GM12878 (cell line): ENCODE data around the gene COIL. TPM values are rescaled to one million over a fixed set of nuclear protein-coding genes. Genes with fewer than 3 reads are reported as not detected.

Source experiments
- FOS ChIP-seq: IDR thresholded peaks from 3 replicates; pipeline ENCODE4 v1.6.1; 2011; ENCODE audit warnings: borderline replicate concordance; ENCODE audit not compliant: insufficient read length; ENCODE audit errors: extremely low read depth
- GATAD2B ChIP-seq: fragments of 450-650 bp; conservative IDR thresholded peaks from 2 replicates; pipeline ENCODE4 v1.6.1; 2017; ENCODE audit warnings: low read depth, mild to moderate bottlenecking, moderate library complexity
- KAT2A ChIP-seq: conservative IDR thresholded peaks from 2 replicates; pipeline ENCODE4 v1.6.1; 2011; ENCODE audit warnings: low read depth, low read length; ENCODE audit not compliant: control insufficient read depth
- NFYB ChIP-seq: IDR thresholded peaks from 2 replicates; pipeline ENCODE4 v1.6.1; 2011; ENCODE audit warnings: low read depth, mild to moderate bottlenecking, low read length, improper control_type of control experiment, moderate library complexity; ENCODE audit not compliant: insufficient read depth
- polyA plus RNA-seq, 11 experiments: library from polyadenylated mRNA; depleted of rRNA in 4 of 11; unstranded in 6 of 11; stranded (reverse) in 5 of 11; fragments of >200 nt; fragmentation: Nextera tagmentation in 4 of 11; fragmentation: Illumina TruSeq in 1 of 11; extraction: Ambion mirVana in 4 of 11; extraction: Trizol in 1 of 11; gene quantifications; 1 replicate in 1 of 11; 2 replicates in 10 of 11; pipeline versions ENCODE4 v1.2.1 to v1.2.3, GENCODE V29; 2011 to 2016; ENCODE audit warnings: inconsistent platforms in 2 of 11, missing spikeins in 2 of 11, low read depth in 1 of 11
- total RNA-seq, 4 experiments: library from RNA; depleted of rRNA in 3 of 4; stranded (reverse); fragments of >200 nt in 3 of 4; fragmentation: Illumina TruSeq in 1 of 4; extraction: Trizol in 1 of 4; gene quantifications; 2 replicates each; pipeline versions ENCODE4 v1.2.1 to v1.2.3, GENCODE V29; 2013 to 2021
- TF ChIP-seq, protein P1 (sequence below): fragments of 450-650 bp; formaldehyde crosslinking; IDR thresholded peaks from 2 replicates; pipeline ENCODE4 v1.4.0; 2022; ENCODE audit warnings: mild to moderate bottlenecking, moderate library complexity
- TF ChIP-seq, protein P2 (sequence below): fragments of 150-350 bp; IDR thresholded peaks from 2 replicates; pipeline ENCODE4 v1.6.1; 2016; ENCODE audit warnings: low read depth, low read length
- TF ChIP-seq, protein P3 (sequence below): IDR thresholded peaks from 2 replicates; pipeline ENCODE4 v1.6.1; 2012; ENCODE audit warnings: mild to moderate bottlenecking, low read depth, low read length

COIL gene
- total and polyA plus RNA-seq, 10 of the 15 experiments (the other 5 are each of a cell fraction or from before 2014, with no cell fraction given): 13.7 to 24.3 (median 17.4) TPM

DNA sequence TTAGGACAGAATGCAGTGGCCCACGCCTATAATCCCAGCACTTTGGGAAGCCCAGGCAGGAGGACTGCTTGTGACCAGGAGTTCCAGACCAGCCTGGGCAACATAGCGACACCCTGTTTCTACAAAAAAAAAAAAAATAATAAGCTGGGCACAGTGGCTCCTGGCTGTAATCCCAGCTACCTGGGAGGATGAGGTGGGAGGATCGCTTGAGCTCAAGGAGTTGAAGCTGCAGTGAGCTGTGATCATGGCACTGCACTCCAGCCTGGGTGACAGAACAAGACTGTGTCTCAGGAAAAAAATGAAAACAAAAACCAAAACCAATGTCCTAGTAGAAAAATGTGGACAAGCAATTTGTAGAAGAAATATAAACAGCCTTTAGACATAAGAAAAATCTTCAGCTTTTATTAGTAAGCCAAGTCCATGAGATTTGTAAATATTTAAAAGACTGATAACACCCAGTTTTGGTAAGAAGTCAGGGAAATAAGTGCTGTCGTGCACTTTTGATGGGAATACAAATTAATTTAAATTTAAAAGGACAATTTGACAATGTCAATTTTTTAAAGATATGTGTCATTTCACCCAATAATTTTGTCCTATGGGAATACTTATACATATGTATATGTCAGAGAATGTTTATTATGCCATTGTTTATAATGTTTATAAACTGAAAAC is 28.2 kb upstream of the COIL start (continued):
- TF ChIP-seq, protein P1, sequence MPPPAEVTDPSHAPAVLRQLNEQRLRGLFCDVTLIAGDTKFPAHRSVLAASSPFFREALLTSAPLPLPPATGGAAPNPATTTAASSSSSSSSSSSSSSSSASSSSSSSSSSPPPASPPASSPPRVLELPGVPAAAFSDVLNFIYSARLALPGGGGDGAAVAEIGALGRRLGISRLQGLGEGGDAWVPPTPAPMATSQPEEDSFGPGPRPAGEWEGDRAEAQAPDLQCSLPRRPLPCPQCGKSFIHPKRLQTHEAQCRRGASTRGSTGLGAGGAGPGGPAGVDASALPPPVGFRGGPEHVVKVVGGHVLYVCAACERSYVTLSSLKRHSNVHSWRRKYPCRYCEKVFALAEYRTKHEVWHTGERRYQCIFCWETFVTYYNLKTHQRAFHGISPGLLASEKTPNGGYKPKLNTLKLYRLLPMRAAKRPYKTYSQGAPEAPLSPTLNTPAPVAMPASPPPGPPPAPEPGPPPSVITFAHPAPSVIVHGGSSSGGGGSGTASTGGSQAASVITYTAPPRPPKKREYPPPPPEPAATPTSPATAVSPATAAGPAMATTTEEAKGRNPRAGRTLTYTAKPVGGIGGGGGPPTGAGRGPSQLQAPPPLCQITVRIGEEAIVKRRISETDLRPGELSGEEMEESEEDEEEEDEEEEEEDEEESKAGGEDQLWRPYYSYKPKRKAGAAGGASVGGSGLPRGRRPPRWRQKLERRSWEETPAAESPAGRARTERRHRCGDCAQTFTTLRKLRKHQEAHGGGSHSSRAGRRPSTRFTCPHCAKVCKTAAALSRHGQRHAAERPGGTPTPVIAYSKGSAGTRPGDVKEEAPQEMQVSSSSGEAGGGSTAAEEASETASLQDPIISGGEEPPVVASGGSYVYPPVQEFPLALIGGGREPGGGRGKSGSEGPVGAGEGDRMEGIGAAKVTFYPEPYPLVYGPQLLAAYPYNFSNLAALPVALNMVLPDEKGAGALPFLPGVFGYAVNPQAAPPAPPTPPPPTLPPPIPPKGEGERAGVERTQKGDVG (CRISPR knock-in tag): no peak
- no peak for TF ChIP-seq GATAD2B
- TF ChIP-seq, protein P2, sequence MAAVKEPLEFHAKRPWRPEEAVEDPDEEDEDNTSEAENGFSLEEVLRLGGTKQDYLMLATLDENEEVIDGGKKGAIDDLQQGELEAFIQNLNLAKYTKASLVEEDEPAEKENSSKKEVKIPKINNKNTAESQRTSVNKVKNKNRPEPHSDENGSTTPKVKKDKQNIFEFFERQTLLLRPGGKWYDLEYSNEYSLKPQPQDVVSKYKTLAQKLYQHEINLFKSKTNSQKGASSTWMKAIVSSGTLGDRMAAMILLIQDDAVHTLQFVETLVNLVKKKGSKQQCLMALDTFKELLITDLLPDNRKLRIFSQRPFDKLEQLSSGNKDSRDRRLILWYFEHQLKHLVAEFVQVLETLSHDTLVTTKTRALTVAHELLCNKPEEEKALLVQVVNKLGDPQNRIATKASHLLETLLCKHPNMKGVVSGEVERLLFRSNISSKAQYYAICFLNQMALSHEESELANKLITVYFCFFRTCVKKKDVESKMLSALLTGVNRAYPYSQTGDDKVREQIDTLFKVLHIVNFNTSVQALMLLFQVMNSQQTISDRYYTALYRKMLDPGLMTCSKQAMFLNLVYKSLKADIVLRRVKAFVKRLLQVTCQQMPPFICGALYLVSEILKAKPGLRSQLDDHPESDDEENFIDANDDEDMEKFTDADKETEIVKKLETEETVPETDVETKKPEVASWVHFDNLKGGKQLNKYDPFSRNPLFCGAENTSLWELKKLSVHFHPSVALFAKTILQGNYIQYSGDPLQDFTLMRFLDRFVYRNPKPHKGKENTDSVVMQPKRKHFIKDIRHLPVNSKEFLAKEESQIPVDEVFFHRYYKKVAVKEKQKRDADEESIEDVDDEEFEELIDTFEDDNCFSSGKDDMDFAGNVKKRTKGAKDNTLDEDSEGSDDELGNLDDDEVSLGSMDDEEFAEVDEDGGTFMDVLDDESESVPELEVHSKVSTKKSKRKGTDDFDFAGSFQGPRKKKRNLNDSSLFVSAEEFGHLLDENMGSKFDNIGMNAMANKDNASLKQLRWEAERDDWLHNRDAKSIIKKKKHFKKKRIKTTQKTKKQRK: no peak
- TF ChIP-seq NFYB: no peak
- TF ChIP-seq, protein P3, sequence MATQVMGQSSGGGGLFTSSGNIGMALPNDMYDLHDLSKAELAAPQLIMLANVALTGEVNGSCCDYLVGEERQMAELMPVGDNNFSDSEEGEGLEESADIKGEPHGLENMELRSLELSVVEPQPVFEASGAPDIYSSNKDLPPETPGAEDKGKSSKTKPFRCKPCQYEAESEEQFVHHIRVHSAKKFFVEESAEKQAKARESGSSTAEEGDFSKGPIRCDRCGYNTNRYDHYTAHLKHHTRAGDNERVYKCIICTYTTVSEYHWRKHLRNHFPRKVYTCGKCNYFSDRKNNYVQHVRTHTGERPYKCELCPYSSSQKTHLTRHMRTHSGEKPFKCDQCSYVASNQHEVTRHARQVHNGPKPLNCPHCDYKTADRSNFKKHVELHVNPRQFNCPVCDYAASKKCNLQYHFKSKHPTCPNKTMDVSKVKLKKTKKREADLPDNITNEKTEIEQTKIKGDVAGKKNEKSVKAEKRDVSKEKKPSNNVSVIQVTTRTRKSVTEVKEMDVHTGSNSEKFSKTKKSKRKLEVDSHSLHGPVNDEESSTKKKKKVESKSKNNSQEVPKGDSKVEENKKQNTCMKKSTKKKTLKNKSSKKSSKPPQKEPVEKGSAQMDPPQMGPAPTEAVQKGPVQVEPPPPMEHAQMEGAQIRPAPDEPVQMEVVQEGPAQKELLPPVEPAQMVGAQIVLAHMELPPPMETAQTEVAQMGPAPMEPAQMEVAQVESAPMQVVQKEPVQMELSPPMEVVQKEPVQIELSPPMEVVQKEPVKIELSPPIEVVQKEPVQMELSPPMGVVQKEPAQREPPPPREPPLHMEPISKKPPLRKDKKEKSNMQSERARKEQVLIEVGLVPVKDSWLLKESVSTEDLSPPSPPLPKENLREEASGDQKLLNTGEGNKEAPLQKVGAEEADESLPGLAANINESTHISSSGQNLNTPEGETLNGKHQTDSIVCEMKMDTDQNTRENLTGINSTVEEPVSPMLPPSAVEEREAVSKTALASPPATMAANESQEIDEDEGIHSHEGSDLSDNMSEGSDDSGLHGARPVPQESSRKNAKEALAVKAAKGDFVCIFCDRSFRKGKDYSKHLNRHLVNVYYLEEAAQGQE: no peak
- TF ChIP-seq FOS: no peak
- TF ChIP-seq KAT2A: no peak
